ENCODE data around the gene AK5. TPM values are rescaled to one million over a fixed set of nuclear protein-coding genes. Genes with fewer than 3 reads are reported as not detected.

Gene AK5
- total RNA-seq, 1 donor from 2014 or later = not detected

DNA sequence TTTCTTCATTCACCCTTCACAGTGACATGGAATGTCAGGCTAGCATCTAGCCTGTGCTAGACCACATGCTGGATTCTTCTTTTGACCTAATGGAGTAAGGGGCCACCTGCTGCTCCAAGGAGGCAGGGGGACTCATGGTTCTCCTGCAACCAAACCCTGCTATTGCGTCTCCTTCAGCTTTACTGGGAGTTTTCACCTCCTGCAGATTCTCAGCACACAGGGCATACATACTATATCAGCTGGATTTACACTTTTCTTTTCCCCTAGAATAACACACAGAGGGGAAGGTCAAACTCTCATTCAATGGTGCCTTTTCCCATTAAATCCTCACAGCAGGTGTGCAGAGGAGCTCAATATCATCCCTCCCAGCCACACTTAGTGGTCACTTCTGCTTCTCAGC is 16.6 kb upstream of the AK5 start:
- TF ChIP-seq, protein P1, sequence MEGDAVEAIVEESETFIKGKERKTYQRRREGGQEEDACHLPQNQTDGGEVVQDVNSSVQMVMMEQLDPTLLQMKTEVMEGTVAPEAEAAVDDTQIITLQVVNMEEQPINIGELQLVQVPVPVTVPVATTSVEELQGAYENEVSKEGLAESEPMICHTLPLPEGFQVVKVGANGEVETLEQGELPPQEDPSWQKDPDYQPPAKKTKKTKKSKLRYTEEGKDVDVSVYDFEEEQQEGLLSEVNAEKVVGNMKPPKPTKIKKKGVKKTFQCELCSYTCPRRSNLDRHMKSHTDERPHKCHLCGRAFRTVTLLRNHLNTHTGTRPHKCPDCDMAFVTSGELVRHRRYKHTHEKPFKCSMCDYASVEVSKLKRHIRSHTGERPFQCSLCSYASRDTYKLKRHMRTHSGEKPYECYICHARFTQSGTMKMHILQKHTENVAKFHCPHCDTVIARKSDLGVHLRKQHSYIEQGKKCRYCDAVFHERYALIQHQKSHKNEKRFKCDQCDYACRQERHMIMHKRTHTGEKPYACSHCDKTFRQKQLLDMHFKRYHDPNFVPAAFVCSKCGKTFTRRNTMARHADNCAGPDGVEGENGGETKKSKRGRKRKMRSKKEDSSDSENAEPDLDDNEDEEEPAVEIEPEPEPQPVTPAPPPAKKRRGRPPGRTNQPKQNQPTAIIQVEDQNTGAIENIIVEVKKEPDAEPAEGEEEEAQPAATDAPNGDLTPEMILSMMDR (IDR thresholded peaks at IDR 0.05) = no peak
- H3K27ac Mint-ChIP-seq = no peak overlapping the region
- ATAC-seq (ENCODE audit: low read depth) = no peak
- no peaks in the 10 kb centered on the region for H3K36me3 Mint-ChIP-seq (ENCODE audit: low read depth)
- ChIA-PET POLR2A (no interaction called here), CTCF (no interaction called here)
- no peak for DNase-seq
- intact Hi-C loops (cut with micrococcal nuclease) = no loop called here
- H3K9me3 Mint-ChIP-seq = no peaks in the 10 kb centered on the region
- H3K27me3 Mint-ChIP-seq = peaks cover 6% of the 10 kb centered on the region
- no peak overlapping the region for H3K4me3 Mint-ChIP-seq
- H3K4me1 Mint-ChIP-seq = no peaks in the 10 kb centered on the region

DNA sequence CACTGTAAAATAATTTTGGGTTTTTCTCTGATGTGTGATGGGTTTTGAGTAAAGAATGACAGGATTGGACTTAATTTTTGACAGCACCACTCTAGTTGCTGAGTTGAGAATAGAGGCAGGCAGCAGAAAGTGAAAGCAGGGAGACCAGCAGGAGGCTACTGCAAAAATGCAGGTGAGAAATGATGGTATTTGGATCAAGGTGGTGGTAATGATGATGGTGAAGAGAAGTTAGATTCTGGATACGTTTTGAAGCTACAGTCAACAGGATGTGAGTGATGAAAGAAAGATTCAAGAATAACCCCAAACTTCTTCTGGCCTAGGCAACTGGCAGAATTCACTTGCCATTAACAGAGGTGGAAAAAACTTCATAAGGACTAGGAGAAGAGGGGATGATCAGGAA is 14.8 kb upstream of the AK5 start:
- ChIA-PET CTCF (no interaction called here), POLR2A (no interaction called here)
- no peak for DNase-seq
- H3K27me3 Mint-ChIP-seq = peaks cover 11% of the 10 kb centered on the region
- no peaks in the 10 kb centered on the region for H3K9me3 Mint-ChIP-seq
- intact Hi-C loops (cut with micrococcal nuclease) = no loop called here
- no peaks in the 10 kb centered on the region for H3K36me3 Mint-ChIP-seq (ENCODE audit: low read depth)
- H3K4me1 Mint-ChIP-seq = no peaks in the 10 kb centered on the region
- H3K4me3 Mint-ChIP-seq = no peak overlapping the region
- no peak for ATAC-seq (ENCODE audit: low read depth)
- no peak overlapping the region for H3K27ac Mint-ChIP-seq
- TF ChIP-seq, protein P1 (IDR thresholded peaks at IDR 0.05) = no peak

DNA sequence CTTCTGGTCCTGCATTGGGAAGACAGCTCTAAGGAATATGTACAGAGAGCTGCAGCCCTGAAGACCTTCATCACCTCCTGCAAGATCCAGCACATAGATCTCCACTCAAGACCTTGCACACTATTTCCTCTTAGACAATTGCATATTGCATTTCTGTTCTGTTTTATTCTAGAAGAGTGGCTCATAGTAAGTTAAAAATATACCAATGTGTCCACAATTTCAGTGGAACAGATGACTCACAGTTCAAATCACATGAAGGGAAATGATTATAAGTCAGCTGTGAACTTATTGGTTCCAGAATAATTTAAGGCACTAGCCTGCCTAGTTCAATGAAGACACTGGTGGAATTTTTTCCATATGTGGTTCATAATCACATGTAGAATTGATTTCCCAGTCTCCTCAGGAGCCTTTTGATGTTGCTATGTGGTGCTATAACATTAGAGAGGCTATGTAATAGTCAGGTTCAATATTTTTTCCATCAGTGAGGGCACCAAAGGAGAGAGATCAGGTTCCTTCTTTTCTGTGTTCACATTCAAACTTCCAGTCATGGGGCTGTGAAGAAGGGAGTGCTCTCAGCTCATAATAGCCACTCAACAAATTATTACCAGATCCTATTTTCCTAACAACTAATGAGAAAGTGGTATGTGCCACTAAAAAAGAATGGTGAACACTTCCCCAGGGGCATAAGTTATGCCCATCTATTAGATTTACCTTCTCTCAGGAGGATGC is 9.8 kb upstream of the AK5 start:
- ChIA-PET CTCF (no interaction called here), POLR2A (interaction anchor here (0.7 kb wide), 1 partner anchor 1390 kb away, joined by 6 read pairs; no protein-coding TSS in a partner anchor)
- DNase-seq (no peak), ATAC-seq (ENCODE audit: low read depth) (no peak)
- Mint-ChIP-seq H3K36me3 (ENCODE audit: low read depth) (no peaks in the 10 kb centered on the region), H3K27me3 (peaks cover 10% of the 10 kb centered on the region), H3K9me3 (no peaks in the 10 kb centered on the region), H3K27ac (no peak overlapping the region), H3K4me1 (no peaks in the 10 kb centered on the region), H3K4me3 (no peak overlapping the region)
- TF ChIP-seq, protein P1 (IDR thresholded peaks at IDR 0.05) = no peak
- intact Hi-C loops (cut with micrococcal nuclease) = no loop called here

DNA sequence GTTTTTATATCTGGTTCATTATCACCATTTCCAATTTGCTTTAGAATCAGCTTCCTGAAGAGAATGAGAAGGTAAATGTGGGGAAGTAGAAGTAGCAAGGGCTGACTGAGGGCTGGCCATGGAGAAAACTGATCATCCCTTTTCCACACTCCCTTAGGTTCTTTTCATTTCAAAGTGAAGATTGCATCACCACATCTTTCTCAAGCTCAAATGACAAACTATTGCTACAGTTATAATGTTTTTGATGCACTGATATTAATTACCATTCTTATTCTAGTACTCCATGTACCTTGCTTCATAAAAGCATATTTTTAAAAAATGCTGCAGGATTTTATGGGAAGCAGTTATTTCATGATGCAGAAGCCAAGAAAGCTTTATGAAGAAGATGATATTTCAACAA is 7.9 kb upstream of the AK5 start:
- Mint-ChIP-seq H3K27me3 (peaks cover 7% of the 10 kb centered on the region), H3K4me1 (no peaks in the 10 kb centered on the region), H3K4me3 (no peak overlapping the region), H3K9me3 (no peaks in the 10 kb centered on the region), H3K27ac (no peak overlapping the region), H3K36me3 (ENCODE audit: low read depth) (no peaks in the 10 kb centered on the region)
- TF ChIP-seq, protein P1 (IDR thresholded peaks at IDR 0.05) = no peak
- ATAC-seq (ENCODE audit: low read depth) = no peak
- DNase-seq = no peak
- ChIA-PET POLR2A (no interaction called here), CTCF (no interaction called here)
- intact Hi-C loops (cut with micrococcal nuclease) = no loop called here

DNA sequence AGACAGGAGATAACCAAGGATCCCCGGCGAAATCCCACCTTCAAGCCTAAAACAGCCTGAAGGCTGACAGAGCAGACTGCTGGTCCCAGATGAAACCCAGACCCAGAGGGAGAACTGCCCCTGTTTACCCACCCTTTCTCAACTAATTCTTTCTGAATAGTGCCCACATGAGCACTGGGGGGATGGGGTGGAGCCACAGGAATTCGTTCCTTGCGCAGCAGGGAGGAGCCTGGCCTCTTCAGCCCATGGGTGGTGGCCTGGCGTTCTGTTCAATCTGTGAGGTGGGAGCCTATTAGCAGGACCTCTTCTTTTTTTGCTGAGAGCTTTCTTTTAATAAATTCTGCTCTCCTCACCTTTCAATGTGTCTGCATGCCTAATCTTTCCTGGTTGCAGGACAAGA is 6.6 kb upstream of the AK5 start:
- intact Hi-C loops (cut with micrococcal nuclease) = no loop called here
- TF ChIP-seq, protein P1 (IDR thresholded peaks at IDR 0.05) = no peak
- Mint-ChIP-seq H3K4me1 (peaks cover 7% of the 10 kb centered on the region), H3K36me3 (ENCODE audit: low read depth) (no peaks in the 10 kb centered on the region), H3K27me3 (peaks cover 15% of the 10 kb centered on the region), H3K9me3 (no peaks in the 10 kb centered on the region), H3K27ac (no peak overlapping the region), H3K4me3 (no peak overlapping the region)
- ChIA-PET POLR2A (no interaction called here), CTCF (no interaction called here)
- no peak for ATAC-seq (ENCODE audit: low read depth)
- DNase-seq = no peak

All from activated B cell treated with CpG ODN at 0.5 μM for 24 hours (primary cell).